HEK293T (cell line): ENCODE results near the gene ANKRD44.

Experiments used
- CTCF ChIA-PET: fragments of 350-600 bp; formaldehyde crosslinking; extraction: SDS; loops from one replicate; lab custom pipeline; 2021; ENCODE audit warnings: antibody characterized with exemption, inconsistent platforms; lab: Yijun Ruan, JAX
- POLR2A ChIA-PET: fragments of 350-600 bp; formaldehyde crosslinking; extraction: SDS; loops from one replicate; lab custom pipeline; 2020; ENCODE audit warnings: antibody characterized with exemption, inconsistent platforms; lab: Yijun Ruan, JAX
- DNase-seq: peaks from one replicate; pipeline ENCODE4 v3.0.0; 2012; ENCODE audit warnings: mixed read lengths; ENCODE audit errors: extremely low spot score
- ARNT ChIP-seq: fragments of 450-650 bp; IDR thresholded peaks from 2 replicates; pipeline ENCODE4 v1.6.1; 2017; ENCODE audit warnings: mild to moderate bottlenecking
- BHLHE40 ChIP-seq: fragments of 450-650 bp; IDR thresholded peaks from 2 replicates; pipeline ENCODE4 v1.6.1; 2016; ENCODE audit warnings: mild to moderate bottlenecking, moderate library complexity, borderline replicate concordance
- CTBP1 ChIP-seq: fragments of 450-650 bp; IDR thresholded peaks from 2 replicates; pipeline ENCODE4 v1.6.1; 2016; ENCODE audit warnings: borderline replicate concordance
- ELF4 ChIP-seq: fragments of 450-650 bp; IDR thresholded peaks from 2 replicates; pipeline ENCODE4 v1.6.1; 2017; ENCODE audit warnings: antibody characterized with exemption
- FOXA1 ChIP-seq: fragments of 450-650 bp; IDR thresholded peaks from 2 replicates; pipeline ENCODE4 v1.6.1; 2016; ENCODE audit warnings: mild to moderate bottlenecking
- FOXK2 ChIP-seq: fragments of 450-650 bp; IDR thresholded peaks from 2 replicates; pipeline ENCODE4 v1.6.1; 2016; ENCODE audit warnings: mild to moderate bottlenecking
- FOXM1 ChIP-seq: fragments of 450-650 bp; IDR thresholded peaks from 2 replicates; pipeline ENCODE4 v1.6.1; 2017; ENCODE audit warnings: mild to moderate bottlenecking, borderline replicate concordance
- HDGF ChIP-seq: fragments of 450-650 bp; IDR thresholded peaks from 2 replicates; pipeline ENCODE4 v1.6.1; 2017; ENCODE audit warnings: antibody characterized with exemption, borderline replicate concordance
- L3MBTL2 ChIP-seq: fragments of 450-650 bp; conservative IDR thresholded peaks from 2 replicates; pipeline ENCODE4 v1.6.1; 2016; ENCODE audit warnings: mild to moderate bottlenecking
- LEF1 ChIP-seq: fragments of 450-650 bp; IDR thresholded peaks from 2 replicates; pipeline ENCODE4 v1.6.1; 2017; ENCODE audit warnings: mild to moderate bottlenecking, borderline replicate concordance
- NFRKB ChIP-seq: fragments of 450-650 bp; IDR thresholded peaks from 2 replicates; pipeline ENCODE4 v1.6.1; 2016; ENCODE audit warnings: mild to moderate bottlenecking, moderate library complexity
- PKNOX1 ChIP-seq: fragments of 450-650 bp; IDR thresholded peaks from 2 replicates; pipeline ENCODE4 v1.6.1; 2016
- SP1 ChIP-seq: fragments of 450-650 bp; IDR thresholded peaks from 2 replicates; pipeline ENCODE4 v1.6.1; 2017
- SUZ12 ChIP-seq: fragments of 450-650 bp; IDR thresholded peaks from 2 replicates; pipeline ENCODE4 v1.6.1; 2016; ENCODE audit warnings: mild to moderate bottlenecking
- TARDBP ChIP-seq: fragments of 450-650 bp; IDR thresholded peaks from 2 replicates; pipeline ENCODE4 v1.6.1; 2016
- ZNF384 ChIP-seq: fragments of 450-650 bp; IDR thresholded peaks from 2 replicates; pipeline ENCODE4 v1.6.1; 2016

Gene ANKRD44

GRCh38 chr2:197001921-197002320 lies 308.7 kb downstream of the ANKRD44 start:
- no peak for DNase-seq
- CTCF ChIA-PET: no interaction called here
- no peak for TF ChIP-seq SUZ12
- no peak for TF ChIP-seq LEF1
- TF ChIP-seq FOXK2: no peak
- TF ChIP-seq BHLHE40: no peak
- no peak for TF ChIP-seq NFRKB
- no peak for TF ChIP-seq L3MBTL2
- no peak for TF ChIP-seq FOXM1
- TF ChIP-seq ELF4: no peak
- TF ChIP-seq HDGF: no peak
- no peak for TF ChIP-seq CTBP1
- no peak for TF ChIP-seq ARNT
- TF ChIP-seq FOXA1: no peak
- TF ChIP-seq TARDBP: no peak
- TF ChIP-seq SP1: no peak
- POLR2A ChIA-PET: no interaction called here

- TF ChIP-seq BHLHE40 (no peak), FOXK2 (no peak), CTBP1 (no peak), FOXM1 (no peak), PKNOX1 (no peak), ARNT (no peak)
- no peak for DNase-seq
- POLR2A ChIA-PET: no interaction called here
- CTCF ChIA-PET: no interaction called here
These were observed 314.7 kb downstream of the ANKRD44 start for GRCh38 chr2:196995757-196996314.

- TF ChIP-seq BHLHE40 (no peak), SUZ12 (no peak), ELF4 (no peak), ZNF384 (no peak), TARDBP (no peak)
- ChIA-PET POLR2A (interaction anchor here (1.2 kb wide), 1 partner anchor 68 kb away, joined by 4 read pairs; the partner anchor contains the start of gene PGAP1), CTCF (no interaction called here)
- DNase-seq: no peak
These were observed 315.8 kb downstream of the ANKRD44 start for GRCh38 chr2:196994764-196995163.

GRCh38 chr2:196993617-196994016 lies 317.0 kb downstream of the ANKRD44 start:
- DNase-seq: no peak
- ChIA-PET CTCF (interaction anchor here (0.8 kb wide), 1 partner anchor 14 kb away, joined by 3 read pairs; no protein-coding TSS in a partner anchor), POLR2A (no interaction called here)
- TF ChIP-seq ARNT (no peak), NFRKB (no peak), BHLHE40 (no peak), SP1 (no peak), L3MBTL2 (no peak), HDGF (no peak), PKNOX1 (no peak), FOXK2 (no peak), LEF1 (no peak), FOXM1 (no peak)

GRCh38 chr2:196992466-196992865 lies 318.1 kb downstream of the ANKRD44 start:
- TF ChIP-seq ZNF384 (no peak), NFRKB (no peak), LEF1 (no peak), CTBP1 (no peak), FOXM1 (no peak), FOXA1 (no peak), PKNOX1 (no peak), TARDBP (no peak), SP1 (no peak), SUZ12 (no peak), HDGF (no peak), ARNT (no peak), BHLHE40 (no peak), ELF4 (no peak), FOXK2 (no peak), L3MBTL2 (no peak)
- ChIA-PET CTCF (no interaction called here), POLR2A (no interaction called here)
- DNase-seq: no peak

- TF ChIP-seq NFRKB (no peak), BHLHE40 (no peak), TARDBP (no peak), L3MBTL2 (no peak), FOXK2 (no peak), FOXA1 (no peak), FOXM1 (no peak), ELF4 (no peak), CTBP1 (no peak), ZNF384 (no peak)
- ChIA-PET CTCF (no interaction called here), POLR2A (no interaction called here)
- DNase-seq: no peak
These were observed 319.7 kb downstream of the ANKRD44 start for GRCh38 chr2:196990788-196991461.
